ENCODE measurements around the gene C10orf67. TPM values are rescaled to one million over a fixed set of nuclear protein-coding genes. Genes with fewer than 3 reads are reported as not detected.
"Not testable (repeated sequence)": the region's sequence is repeated elsewhere in the genome, so short reads cannot be mapped to it uniquely, and the experiment has no call there.

C10orf67 gene
- total RNA-seq, 1 experiment from 2014 or later: not detected

DNA sequence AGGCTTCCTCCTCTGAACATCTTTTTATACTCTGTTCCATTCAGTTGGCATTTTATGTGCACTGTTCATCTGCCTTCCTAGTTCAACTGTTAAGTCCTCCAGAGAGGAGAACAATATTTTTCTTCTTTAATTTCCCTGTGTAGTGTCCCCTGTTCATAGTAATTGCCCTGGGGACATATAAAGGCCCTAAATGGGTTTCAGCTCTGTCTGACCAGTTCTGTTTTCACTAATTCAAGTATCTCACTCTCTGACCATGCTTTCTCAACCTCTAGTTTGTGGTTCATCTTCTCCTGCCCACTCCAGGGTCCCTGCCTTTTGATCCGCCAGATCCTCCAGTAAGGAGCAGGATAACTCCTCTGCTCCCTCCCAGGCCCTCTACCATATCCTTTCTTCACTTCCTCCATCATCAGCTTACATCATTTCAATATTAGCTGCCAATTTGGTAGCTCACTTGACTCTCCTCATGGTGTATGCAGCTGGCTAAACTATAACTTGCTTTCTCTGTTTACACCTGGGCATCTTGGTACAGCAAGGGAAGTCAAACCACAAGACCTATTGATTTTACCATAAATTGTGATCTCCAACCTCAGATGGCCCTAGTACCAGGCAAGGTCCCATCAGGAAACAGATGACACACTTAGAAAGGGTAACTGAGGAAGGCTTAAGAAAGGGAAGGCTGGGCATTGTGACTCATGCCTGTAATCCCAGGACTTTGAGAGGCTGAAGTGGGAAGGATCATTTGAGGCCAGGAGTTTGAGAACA is 17.7 kb upstream of the C10orf67 start:
- no peak for DNase-seq (ENCODE audit: low read depth)

DNA sequence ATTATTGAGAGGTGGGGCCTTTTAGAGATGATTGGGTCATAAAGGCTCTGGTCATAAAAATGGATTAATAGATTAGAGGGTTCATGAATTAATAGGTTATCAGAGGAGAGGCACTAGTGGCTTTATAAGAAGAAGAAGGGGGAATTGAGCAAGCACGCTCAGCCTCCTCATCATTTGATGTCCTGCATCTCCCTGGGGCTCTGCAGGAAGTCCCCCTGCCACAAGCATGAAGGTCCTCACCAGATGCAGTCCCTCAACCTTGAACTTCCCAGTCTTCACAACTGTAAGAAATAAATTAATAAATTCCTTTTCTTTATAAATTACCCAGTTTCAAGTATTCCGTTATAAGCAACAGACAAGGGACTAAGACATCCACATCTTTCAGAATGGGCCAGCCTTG is 17.1 kb upstream of the C10orf67 start:
- DNase-seq (ENCODE audit: low read depth): no peak

DNA sequence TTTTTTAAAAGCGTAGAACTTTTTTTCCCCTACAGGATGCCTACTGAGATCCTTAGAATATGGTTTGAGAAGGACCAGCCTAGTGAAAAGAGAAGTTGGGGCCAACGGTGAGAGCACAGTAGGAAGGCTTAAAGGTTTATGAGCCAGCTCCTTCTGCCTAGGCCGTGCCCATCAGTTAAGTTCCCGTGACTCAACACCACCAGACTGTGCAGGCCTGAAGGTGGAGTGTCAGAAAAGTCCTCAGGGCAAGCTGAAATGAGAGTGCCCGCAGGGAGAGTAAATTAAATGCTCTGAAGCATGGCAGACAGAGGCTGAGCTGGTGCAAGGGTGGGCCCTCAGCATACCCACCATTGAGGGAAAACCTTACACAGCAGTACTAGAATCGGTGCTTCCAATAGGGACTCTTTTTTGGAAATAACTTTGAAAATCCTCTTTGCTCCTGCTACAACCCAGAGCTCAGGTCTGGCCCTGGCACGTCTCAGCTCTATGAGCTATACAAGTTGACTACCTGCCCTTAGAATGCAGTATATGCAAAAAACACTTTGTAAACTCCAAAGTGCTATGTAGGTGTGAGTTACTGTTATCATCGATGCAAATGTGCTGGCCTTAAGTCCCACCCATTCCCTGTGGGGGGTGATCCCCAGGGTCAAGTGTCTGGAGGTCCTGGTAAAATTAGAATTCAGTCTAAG is 15.2 kb upstream of the C10orf67 start:
- peak; percentile 41 for DNase-seq (ENCODE audit: low read depth)

- no peak for DNase-seq (ENCODE audit: low read depth)
Measured at GRCh38 chr10:23358357-23358756, 13.8 kb upstream of the C10orf67 start.

DNA sequence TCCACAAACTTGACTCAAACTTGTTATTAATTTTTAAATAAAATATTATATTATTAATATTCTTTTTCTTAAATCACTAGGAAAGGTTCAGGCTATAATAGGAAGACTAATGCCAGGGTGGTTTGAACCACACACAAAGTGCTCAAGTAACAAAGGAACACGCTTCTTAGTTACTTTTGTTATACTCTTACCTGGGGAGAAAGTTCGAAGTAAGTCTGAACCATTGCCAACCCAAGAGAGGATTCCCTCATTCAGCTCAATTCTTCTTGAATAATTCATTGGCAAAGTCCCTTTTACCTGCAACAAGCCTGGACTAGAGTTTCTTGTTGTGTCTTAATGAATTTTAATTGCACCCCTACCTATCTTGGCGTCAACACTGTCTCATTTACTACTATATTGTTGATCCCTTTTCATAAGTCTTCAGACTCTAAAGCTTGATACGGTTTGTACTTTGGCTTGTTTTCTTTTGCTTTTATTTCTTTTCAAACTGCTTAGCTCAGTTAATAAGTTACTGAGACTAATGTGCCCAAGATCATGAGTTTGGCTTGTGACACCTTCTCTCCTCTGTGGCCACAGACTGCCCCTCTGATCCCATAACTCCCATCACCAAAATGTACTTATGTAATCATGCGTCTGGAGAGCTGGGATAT is 10.2 kb upstream of the C10orf67 start:
- DNase-seq (ENCODE audit: low read depth): no peak

- DNase-seq (ENCODE audit: low read depth): peak; percentile 21
Measured at GRCh38 chr10:23351926-23352519, 7.4 kb upstream of the C10orf67 start.

DNA sequence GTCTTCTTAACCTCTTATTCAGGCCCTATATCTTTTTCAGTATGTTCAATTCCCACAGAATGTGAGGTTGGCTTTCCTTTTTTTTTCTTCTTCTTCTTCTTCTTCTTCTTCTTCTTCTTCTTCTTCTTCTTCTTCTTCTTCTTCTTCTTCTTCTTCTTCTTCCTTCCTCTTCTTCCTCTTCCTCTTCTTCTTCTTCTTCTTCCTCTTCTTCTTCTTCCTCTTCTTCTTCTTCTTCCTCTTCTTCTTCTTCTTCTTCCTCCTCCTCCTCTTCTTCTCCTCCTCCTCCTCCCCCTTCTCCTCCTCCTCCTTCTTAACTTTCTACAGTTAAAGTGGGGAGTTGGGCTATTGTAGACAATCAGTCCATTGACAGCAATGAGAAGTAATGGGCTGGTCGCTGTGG is 6.1 kb upstream of the C10orf67 start:
- not testable (repeated sequence) for DNase-seq (ENCODE audit: low read depth)

DNA sequence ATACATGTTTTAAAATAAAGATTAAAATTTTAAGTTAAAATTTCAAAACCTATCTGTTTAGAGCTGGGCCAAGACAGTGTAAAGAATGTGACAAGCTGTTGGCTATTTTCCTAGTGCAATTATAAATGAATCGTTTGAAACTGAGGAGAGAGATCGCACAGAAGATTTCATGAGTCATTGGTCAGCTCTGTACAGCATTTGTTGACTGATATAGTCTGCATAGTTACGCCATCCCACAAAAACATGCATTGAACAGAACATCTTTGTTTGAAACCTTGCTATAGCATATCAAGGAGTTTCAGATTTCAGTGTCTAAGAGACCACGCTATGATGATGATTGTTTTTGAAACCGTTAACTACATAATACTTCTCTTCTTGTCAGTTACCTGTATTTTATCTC is 1.3 kb upstream of the C10orf67 start:
- DNase-seq (ENCODE audit: low read depth): peak; percentile 74

- DNase-seq (ENCODE audit: low read depth): peak; percentile 50
Measured at GRCh38 chr10:23343591-23344240, 881 bp downstream of the C10orf67 start.

DNA sequence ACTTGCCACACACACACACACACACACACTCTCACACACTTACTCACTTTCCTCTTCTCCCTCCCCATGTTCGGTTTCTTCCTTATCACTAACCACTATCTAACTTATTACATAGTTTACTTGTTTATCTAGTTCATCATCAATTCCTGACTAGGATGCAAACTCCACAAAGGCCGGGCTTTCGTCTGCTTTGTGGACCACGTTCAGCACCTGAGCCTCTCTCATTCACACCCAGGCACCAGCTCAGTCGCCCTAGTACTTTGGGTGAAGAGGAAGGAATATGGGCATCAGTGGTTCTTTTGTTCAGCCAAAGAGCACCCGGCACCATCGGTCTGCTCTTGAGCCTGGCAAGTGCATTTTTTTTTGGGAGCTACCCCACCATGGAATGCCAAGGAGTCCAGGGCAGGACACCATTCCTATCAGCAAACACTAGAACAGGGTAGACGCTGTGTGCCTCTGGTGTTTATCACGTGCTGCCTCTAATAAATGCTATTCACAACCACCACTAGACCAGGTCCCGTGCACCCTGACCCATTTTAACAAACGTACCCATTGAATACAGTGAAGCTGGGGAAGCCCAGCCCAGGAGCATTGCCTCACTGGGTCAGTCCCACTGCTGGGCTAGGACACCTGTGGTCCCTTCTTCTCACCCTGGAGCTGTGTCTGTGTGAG is 2.2 kb downstream of the C10orf67 start:
- DNase-seq (ENCODE audit: low read depth): no peak

DNA sequence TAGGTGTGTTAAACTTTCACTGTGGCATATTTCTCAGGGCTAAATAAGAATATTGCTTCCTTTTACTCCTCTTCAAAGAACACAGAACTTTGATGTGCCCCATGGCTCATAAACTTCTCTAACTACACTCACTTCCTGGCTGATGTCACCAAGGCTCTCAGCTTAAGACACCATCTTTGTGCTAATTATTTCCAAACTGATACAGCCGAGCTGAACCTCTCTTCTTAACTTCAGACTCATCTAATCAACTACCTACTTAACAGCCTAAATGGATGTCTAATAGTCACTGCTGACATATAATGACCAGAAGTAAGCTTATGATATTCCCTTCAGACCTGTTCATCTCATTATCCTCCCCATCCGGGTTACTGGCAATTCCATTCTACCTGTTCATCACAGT is 3.6 kb downstream of the C10orf67 start:
- DNase-seq (ENCODE audit: low read depth): peak; percentile 26

- DNase-seq (ENCODE audit: low read depth): no peak
Measured at GRCh38 chr10:23340354-23340753, 4.2 kb downstream of the C10orf67 start.

DNA sequence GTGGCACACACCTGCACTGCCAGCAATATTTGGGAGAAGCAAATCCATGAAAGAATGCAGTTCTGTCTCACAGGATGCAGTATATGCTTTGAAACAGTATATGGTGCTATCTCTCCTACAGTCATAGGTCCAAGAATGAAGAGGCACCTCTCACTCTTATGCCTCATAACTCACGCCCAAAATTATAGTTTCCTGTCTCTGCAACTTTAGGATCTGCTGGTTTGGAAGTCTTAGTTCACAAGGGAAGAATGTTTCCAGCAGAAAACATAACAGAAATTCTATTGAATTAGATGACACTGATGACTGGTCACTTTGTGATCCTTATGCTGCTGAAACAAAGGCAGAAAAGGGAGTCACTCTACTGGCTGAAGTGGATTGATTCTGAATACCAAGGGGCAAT is 5.7 kb downstream of the C10orf67 start:
- no peak for DNase-seq (ENCODE audit: low read depth)

DNA sequence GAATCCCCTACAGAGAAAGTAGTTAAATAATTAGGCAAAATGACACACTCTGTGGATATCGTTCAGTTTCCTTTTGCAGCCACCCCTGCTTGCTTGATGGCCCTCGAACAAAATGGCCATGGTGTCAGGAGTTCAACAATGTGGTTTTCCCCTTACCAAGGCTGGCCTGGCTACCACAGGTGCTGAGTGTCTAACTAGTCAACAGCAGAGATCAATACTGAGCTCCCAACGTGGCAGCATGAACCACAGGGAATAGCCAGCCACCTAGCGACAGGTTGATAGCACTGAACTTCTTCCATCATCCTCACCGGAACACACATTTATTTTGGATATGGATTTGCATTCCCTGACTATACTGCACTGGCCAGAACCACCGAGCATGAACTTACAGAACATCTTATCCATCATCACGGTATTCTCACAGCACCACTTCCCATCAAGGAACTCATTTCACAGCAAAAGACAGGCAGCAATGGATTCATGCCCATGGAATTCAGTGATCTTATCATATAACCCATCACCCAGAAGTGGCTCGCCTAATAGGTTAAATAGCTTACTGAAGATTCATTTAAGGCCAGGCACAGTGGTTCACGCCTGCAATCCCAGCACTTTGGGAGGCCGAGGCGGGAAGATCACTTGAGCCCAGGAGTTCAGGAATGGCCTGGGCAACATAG is 6.3 kb downstream of the C10orf67 start:
- DNase-seq (ENCODE audit: low read depth): peak; percentile 46

DNA sequence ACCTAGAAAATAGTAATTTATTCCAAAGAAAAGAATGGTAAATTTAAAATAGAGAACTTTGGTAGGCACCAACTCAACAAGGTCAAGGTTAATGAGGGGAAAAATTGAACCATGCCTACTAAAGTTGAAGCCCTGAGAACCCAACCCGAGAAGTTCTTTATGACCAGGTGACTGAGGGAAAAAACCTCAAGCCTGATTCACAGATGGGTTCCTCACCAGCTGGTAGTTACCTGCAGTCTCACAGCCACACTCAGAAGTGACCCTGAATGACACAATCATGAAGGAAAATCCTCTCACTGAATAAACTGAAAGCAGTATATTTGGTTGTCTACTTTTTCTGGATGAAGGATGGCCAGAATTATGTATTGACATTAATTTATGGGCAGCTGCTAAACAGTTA is 7.0 kb downstream of the C10orf67 start:
- no peak for DNase-seq (ENCODE audit: low read depth)

DNA sequence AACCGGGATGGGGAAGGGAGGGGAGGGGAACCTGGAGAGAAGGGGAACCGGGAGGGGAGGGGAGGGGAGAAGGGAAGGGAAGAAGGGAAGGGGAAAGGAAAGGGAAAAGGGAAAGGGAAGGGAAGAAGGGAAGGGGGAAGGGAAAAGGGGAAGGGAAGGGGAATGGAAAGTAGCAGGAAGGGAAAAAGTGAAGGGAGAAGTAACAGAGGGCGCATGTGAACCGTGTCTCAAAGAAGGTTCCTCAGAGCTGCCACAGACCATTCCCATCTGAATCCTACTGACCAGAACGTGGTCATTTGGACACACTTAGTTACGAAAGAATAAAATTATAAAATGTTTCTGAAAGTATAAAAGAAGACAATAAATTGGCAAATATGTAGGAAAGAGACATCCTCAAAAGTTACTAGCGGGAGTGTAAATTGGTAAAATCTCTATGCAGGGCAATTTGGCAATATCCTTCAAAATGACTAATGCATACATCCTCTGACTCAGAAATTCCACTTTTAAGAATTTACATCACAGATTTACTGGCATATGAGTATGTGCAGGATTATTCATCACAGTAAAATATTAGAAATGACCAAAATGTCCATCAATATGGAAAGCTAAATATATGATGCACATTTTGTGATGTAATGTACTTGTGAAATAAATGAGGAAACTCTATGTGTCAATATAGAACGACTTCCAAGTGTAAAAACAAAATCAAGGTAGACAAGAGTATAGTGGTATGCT is 12.9 kb downstream of the C10orf67 start:
- DNase-seq (ENCODE audit: low read depth): peak; percentile 34

DNA sequence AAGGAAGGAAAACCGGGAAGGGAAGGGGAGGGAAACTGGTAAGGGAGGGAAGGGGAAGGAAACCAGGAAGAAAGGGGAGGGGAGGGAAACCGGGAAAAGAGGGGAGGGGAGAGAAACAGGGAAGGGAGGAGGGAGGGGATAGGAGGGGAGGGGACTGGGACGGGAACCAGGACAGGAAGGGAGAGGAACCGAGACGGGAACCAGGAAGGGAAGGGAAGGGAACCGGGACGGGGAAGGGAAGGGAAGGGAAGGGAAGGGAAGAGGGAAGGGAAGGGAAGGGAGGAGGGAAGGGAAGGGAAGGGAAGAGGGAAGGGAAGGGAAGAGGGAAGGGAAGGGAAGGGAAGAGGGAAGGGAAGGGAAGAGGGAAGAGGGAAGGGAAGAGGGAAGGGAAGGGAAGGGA is 13.6 kb downstream of the C10orf67 start:
- DNase-seq (ENCODE audit: low read depth): no peak

DNA sequence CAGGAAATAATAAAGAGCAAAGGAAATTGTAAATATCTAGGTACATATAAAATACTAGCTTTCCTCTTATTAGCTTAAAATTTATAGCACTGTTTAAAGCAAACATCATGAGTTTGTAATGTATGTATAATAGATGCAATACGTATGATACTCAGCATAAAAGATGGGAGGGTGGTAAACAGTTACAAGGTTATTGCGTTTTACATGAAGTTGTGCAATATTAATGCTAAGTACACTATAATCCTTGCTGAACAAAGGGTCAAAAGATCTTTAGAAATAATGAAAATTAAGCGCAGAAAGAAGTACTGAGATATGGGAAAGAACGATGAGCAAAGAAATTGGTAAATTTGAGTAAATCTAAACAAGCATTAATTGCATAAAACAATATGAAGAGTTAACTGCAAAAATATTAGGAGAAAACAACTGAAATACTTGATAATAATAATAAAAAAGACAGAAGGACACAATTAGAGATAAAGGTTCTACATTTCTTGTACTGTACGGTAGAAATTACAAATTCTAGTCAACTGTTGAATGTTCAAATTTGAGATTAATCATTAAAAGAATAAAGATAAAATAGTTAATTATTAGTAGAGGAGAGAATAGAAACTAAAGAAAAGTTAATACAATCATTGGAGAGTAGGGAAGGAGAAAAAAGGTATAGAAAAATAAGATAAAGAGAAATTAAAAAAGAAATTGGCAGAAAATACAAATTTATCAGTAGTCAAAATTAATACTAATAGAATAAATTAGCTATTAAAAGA is 17.9 kb downstream of the C10orf67 start:
- DNase-seq (ENCODE audit: low read depth): no peak

GRCh38 chr10:23325132-23325531 is 19.5 kb downstream of the C10orf67 start:
- no peak for DNase-seq (ENCODE audit: low read depth)

All from Daoy (cell line).